ELF-1 (cell line): Measurements from ENCODE around the gene REM2.
"Not testable (repeated sequence)": the region's sequence is repeated elsewhere in the genome, so short reads cannot be mapped to it uniquely, and the experiment has no call there.

Source experiments
- DNase-seq: peaks from one replicate; pipeline ENCODE4 v3.0.0-alpha.2; 2016; ENCODE audit warnings: low read depth, low spot score

REM2 gene

GRCh38 chr14:22896356-22896755, 13.3 kb downstream of the REM2 start:
- no peak for DNase-seq

GRCh38 chr14:22896760-22897159, 13.7 kb downstream of the REM2 start:
- DNase-seq, result no peak

GRCh38 chr14:22897357-22897756, 14.3 kb downstream of the REM2 start:
- no peak for DNase-seq

- no peak for DNase-seq
Observed at GRCh38 chr14:22898302-22899090, 15.5 kb downstream of the REM2 start.

GRCh38 chr14:22900081-22900799, 17.2 kb downstream of the REM2 start:
- peak; percentile 74 for DNase-seq

- no peak for DNase-seq
Observed at GRCh38 chr14:22901799-22902198, 18.8 kb downstream of the REM2 start.

- no peak for DNase-seq
Observed at GRCh38 chr14:22903742-22904087, 20.7 kb downstream of the REM2 start.

- no peak for DNase-seq
Observed at GRCh38 chr14:22905627-22906026, 22.6 kb downstream of the REM2 start.

GRCh38 chr14:22906073-22906472, 23.1 kb downstream of the REM2 start:
- DNase-seq, result no peak

GRCh38 chr14:22907429-22907828, 24.4 kb downstream of the REM2 start:
- no peak for DNase-seq

- DNase-seq, result no peak
Observed at GRCh38 chr14:22908601-22909000, 25.6 kb downstream of the REM2 start.

GRCh38 chr14:22910916-22911315, 27.9 kb downstream of the REM2 start:
- no peak for DNase-seq

GRCh38 chr14:22914836-22915235, 31.8 kb downstream of the REM2 start:
- not testable (repeated sequence) for DNase-seq

- DNase-seq, result no peak
Observed at GRCh38 chr14:22915886-22916521, 33.0 kb downstream of the REM2 start.

GRCh38 chr14:22918804-22919600, 36.0 kb downstream of the REM2 start, which contains the start of gene RBM23:
Gene RBM23, minus strand, starts transcription at chr14:22919149.
- peak; percentile 100 for DNase-seq

- no peak for DNase-seq
Observed at GRCh38 chr14:22919601-22919921, 36.5 kb downstream of the REM2 start.

- DNase-seq, result no peak
Observed at GRCh38 chr14:22920697-22921096, 37.7 kb downstream of the REM2 start.

- no peak for DNase-seq
Observed at GRCh38 chr14:22922294-22922693, 39.3 kb downstream of the REM2 start.

- DNase-seq, result no peak
Observed at GRCh38 chr14:22923746-22924145, 40.7 kb downstream of the REM2 start.

GRCh38 chr14:22925513-22925912, 42.5 kb downstream of the REM2 start:
- DNase-seq, result no peak

GRCh38 chr14:22926316-22926715, 43.3 kb downstream of the REM2 start:
- no peak for DNase-seq
